HG03460 (cell line): Measurements from ENCODE around the gene DR1.
"Not testable (repeated sequence)": the region's sequence is repeated elsewhere in the genome, so short reads cannot be mapped to it uniquely, and the experiment has no call there.

Source experiments
- ATAC-seq: cut with Tn5 transposase; IDR thresholded peaks from one replicate; pipeline ENCODE4 v1.9.1; 2021; ENCODE audit not compliant: unreplicated experiment

The DR1 gene

DNA sequence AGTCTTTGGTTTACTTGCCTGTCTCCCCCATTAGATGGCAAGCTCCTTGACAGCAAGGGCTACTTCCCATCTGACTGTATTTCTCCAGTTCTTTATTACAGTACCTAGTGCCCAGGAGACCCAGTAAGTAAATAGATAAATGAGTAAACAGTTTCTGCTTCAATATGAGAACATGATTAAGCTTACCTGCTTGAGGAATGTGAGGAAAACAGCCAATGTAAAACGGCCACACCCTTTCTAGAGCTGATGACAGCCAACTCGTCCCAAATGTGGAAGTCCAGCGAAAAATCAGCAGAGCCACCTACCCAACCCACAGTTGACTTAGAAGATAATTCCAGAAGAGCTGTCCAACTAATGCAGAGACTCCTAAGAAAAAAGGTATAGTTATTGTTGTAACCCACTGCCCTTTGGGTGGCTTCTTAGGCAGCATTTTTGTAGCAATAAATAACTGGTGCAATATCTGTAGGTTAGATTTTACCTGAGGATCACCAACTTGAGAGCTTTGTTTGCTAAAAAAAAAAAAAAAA is 6.5 kb upstream of the DR1 start:
- no peak for ATAC-seq

DNA sequence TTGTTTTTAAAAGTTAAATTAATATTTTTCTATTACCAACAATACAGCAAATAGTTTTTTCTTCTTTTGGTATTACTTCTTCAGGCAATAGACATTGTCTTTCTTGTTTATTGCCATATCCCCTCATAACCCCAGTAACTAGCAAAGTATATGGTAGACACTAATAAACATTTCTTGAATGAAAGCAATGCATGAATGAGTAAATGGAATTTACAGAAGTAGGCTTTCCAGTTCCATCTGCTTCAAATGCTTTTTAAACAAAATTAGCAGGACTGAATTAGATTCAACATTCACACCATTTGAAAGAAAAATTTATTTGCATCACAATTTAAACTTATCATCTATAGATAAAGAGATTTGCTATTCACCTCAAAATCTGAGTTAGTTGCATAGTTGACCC is 5.6 kb upstream of the DR1 start:
- no peak for ATAC-seq

DNA sequence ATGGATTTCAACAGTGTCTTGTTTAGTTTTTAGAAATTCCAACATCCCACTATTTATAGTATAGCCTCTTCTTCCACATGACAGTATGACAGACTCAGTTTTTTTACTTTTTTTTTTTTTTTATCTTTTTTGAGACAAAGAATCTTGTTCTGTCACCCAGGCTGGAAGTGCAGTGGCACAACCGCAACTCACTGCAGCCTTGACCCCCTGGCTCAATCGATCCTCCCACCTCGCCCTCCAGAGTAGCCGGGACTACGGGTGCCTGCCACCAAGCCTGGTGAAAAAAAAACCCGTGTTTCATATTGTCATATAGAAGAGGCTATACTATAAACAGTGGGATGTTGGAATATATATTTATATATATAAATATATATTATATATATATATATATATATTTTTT is 1.2 kb upstream of the DR1 start:
- ATAC-seq, result no peak

DNA sequence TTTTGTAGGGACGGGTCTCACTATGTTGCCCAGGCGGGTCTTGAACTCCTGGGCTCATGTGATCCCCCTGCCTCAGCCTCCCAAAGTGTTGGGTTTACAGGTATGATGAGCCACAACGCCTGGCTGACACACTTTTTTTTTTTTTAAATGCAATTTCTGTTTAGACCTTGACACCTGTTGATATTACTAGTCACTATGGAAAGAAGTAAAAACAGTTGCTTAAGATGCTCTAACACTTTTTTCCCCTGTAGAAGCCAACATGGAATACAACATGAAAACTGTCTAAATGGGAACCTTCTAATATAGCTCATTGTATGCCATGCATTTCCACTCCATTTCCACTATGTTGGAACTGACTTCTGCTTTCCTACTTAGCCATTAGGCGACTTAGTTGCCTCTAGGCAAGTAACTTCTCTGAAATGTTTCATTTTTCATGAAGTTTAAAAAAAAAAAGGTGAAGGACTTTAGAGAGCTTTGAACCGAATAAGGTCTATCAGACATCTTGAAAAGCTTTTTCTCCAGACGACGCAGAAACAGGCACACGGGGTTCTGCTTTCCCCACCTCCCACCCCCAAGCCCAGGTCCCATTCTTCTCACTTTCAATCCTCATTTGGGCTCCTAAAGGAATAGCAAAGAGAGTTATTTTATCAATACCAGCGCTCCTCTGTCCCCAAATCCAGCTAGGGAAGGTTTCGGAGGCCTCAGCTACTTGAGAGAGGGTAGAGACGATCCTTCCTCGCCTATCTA is 648 bp upstream of the DR1 start:
- ATAC-seq, result no peak

DNA sequence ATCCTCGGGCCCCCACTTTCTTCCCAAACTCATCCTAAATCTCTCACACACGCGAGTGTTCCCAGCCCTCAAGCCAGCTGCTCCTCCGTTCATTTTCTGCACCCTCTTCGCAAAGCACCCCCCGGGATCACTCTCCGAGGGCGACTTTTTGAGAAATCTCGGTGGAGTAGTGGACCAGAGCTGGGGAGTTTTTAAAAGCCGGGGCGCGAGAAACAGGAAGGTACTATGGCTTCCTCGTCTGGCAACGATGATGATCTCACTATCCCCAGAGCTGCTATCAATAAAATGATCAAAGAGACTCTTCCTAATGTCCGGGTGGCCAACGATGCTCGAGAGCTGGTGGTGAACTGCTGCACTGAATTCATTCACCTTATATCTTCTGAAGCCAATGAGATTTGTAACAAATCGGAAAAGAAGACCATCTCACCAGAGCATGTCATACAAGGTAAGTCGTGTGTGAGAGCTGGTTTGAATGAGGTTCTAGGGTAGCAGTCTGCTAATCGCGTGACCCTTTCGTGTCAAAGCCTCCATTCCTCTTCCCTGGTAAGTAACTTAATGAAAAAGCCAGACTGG is 800 bp downstream of the DR1 start:
- peak; percentile 30 for ATAC-seq

DNA sequence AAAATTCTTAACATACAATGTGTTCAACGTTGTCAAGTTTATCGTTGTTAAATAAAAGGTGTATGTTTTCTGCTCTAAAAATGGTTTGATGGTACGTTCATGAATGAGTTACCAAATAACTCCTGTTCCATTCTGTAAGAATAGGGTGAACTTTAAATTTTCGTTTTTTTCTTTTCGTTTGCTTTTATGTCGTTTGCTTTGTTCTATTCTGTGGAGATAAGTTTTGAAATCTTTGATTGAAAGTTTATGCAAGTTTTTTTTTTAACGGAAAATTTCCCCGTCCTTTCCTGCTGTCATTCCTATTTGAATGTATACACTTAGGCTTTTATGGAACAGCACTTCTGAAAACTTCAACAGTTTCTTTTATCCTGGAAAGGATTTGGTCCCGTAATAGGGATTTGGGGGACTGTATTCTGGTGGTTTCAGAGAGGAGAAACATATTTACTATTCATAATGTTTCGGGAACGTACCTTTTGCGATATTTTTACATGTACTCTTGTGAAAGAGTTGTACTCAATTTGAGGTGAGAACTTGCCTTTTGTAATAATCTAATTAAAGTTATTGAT is 1.7 kb downstream of the DR1 start:
- no peak for ATAC-seq

DNA sequence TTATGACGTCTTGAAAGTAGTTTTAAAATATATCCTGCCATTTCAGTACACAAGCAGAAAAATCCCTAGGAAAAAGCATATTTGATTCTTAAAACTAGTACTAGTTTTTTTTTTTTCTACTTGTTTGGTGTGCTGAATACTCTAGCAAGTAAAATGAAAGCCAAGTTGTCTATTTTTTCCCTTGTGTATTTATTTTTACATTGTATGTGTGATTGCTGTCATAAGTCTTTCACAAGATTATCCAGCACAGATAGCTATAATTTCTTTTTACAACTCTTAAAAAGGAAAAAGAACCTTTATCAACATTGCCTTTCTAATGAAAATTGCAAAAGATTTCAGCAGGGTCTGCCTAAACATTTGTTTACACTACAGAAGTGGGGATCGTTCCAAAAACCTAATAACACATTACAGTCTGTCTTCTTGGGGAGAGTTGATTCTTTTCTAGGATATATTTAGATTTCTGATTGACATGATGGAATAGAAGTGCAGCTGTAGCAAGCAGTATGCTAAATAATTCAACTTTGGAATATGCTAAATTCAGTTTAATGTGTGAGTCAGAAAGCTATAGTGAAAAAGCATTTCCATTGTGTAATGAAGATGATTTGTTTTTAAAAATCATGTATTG is 2.5 kb downstream of the DR1 start:
- ATAC-seq, result no peak

DNA sequence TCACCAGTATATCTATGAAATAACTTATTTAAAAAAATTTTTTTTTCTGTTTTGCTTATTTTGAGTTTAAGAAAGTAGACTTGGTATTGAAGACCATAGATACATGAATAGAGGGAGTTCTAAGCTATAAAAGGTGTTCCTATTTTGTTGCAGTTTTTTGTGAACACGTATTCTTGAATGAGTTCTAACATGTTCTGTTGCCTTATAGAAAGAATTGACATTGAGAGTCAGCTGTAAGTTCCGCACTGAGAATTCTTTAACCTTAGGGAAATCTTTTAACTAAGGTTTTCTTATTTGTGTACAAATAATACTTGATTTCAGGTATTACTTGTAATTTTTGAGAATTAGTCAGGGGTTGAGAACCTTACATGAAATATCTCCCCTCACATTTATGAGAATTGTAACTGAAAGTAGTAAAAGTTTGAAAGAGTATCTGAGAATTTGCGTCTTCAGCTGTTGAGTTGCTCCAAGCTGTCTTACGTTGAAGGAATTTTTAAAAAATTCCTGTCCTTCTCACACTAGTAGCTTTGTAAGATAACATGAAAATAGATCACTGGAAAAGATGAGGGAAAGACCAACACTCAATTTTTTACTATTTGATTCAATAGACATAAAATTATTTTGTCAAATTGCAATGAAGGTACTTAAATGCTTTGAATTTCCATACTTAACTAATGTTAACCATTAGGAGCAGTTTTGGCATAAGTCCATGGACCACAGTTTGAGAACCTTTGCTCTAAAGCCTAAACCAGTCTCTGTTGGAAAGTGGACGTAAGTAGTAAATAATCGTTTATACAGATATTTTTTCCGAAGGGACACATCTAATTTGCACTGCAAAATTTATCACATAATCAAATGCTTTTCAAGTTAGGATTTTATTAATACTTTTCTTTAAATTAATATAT is 3.8 kb downstream of the DR1 start:
- no peak for ATAC-seq

DNA sequence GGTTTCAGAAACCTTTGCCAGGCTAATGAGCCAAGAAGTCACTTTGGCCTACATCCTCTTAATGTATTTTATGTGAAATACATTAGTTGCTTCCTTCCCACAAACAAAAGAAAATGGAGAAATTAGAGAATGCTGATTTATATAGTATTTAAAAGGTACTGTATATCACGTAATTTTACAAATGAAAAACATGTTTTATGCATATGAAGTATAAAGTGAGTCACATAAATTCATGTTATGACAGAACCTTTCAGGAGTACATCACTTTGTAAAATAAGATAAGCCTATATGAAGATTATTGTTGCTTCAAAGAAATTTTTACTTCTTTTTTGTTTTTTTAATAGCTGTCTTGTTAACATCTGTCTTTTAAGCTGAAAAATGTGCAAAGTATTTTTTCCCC is 4.6 kb downstream of the DR1 start:
- ATAC-seq, result no peak

DNA sequence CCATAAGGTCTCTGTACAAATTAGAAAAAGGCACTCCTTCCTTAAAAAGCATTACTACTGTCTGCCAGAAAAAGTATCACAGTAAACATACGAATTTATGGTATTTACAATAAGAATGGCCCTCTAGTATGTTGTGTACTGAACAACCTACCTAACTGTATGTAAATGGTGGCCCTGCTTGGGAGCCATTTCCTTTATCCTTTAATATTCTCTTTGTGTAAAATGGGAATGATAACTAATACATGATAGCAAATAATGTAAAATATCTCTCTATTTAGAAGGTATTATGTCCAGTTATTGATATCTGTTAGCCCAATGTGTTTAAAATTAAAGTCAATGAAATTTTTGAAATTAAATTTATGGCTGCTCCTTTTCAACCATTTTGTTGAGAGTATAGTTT is 5.2 kb downstream of the DR1 start:
- ATAC-seq, result no peak

DNA sequence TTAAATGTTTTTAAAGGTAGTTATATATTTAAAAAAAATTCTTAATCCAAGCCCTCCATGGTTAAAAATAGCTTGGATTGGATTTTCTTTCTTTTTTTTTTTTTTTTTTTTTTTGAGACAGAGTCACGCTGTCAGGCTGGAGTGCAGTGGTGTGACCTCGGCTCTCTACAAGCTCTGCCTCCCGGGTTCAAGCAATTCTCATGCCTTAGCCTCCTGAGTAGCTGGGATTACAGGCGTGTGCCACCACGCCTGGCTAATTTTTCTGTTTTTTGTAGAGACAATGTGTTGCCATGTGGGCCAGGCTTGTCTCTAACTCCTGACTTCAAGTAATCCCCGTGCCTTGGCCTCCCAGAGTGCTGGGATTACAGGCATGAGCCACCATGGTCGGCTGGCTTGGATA is 5.6 kb downstream of the DR1 start:
- not testable (repeated sequence) for ATAC-seq

DNA sequence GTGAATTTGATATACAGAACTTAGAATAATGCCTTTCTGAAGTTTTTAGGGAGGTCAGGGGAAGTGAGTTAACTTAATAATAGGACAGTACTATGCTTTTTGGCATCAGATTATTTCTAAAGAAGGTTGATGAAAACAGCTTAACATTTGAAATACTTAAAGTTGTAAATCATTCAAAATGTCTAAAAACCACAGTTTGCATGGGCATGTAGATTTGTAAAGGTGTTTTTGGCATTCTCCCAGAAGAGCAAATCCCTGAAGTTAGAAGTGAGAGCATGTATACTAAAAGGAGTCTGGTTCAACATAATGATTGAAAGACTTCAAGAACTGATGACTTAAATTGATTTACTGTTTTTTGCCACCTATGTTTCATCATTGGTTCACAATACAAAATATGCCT is 6.7 kb downstream of the DR1 start:
- ATAC-seq, result no peak

DNA sequence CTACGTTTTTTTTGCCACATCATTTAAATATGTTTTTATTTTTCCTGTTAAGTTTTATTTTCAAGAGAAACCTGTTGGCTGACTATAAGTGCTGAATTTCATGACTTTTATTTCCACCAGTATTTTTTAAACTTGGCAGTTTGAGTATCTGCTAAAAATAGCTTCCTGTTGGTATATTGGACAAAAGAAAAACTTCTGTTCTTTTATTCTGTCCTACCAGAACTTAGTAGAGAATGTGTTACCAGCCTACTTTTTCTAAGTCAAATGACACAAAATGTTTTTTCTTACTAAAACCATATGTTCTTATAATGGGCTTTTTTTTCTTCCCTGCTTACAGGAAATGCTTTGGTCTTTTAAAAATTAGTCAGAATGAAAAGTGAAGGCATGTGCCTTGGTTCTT is 7.6 kb downstream of the DR1 start:
- no peak for ATAC-seq

DNA sequence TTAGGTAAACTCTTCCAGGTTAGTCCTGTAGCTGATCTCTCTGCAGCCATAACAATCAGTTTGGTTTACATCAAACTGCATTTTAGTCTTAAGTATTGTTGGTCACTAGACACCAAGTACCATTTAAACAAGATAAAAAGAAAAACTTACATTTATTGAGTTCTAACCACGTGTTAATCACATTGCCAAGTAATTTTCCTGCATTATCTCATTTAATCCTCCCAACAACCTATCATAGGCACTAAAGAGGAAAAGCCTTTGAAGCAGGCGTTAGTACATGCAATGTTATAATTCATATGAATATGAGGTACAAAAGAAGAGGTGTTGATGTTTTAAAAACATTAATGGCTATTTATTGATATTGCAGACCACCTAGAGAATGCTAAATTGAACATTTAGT is 9.0 kb downstream of the DR1 start:
- no peak for ATAC-seq

DNA sequence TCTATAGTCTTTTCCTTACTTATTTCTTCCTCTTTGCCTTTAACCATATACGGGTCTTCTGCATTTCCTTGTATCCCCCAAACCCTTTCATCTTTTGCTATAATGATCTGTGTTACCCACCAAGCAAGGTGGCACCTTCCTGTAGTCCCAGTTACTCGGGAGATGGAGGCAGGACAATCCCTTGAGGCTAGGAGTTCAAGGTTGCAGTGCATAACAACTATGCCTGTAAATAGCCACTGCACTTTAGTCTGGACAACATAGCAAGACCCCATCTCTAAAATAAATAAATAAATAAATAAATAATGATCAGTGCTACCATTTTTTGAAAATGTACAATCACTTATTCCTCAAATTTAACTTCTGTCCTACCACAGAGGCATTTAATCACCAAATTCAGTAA is 11.5 kb downstream of the DR1 start:
- ATAC-seq, result no peak

DNA sequence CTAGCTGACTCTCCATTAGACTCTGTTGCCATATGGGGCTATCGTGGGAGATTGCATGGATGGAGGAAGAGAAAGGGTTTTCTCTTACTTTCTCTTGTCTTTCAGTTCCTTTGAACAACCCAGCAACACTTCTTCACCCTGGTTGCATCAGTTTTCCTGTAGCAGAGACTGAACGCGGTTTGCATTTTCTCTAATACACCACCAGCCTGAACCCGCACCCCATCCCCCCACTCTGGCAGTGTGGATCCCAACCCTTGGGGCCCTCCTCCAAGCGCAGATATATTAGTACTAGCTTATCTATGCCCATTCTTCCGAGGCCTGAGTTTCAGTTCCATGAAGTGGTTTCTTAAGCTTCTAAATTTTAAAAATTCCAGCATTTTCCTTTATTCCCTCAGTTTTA is 12.6 kb downstream of the DR1 start:
- no peak for ATAC-seq

DNA sequence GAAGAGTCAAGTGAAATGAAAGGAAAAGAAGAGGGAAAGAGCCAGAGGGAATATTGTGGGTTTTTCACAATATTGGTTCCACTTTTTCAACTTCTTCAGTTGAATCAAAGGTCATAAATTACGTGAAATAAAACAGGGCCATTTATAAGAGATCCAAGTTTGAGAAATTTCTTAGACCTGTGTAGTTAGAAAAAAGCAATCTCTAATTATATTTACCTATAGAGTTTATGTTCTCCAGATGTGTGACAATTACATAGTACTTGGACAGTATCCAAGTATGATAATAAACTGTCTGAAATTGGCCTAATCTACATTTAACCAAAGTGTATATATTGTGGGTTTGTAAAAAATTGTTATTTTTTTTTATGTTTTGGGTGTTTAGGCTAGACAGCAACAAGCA is 14.4 kb downstream of the DR1 start:
- ATAC-seq, result no peak

DNA sequence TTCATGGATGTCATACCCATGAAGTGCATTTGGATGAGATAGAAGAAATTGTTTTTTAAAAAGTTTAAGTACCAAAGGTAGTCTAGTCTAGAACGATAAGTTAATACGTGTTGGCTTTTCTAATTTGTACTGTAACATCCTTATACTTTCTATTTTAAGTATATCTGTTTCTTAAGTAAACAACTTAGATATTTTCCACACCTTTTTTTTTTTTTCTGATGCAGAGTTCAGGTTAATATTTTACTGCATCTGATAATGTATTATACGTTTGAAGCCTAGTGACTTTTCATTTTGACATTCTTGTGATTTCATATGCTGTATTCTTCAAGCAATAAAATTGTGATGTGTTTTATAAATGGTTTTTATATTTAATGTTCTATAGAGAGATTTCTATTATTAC is 16.5 kb downstream of the DR1 start:
- no peak for ATAC-seq

DNA sequence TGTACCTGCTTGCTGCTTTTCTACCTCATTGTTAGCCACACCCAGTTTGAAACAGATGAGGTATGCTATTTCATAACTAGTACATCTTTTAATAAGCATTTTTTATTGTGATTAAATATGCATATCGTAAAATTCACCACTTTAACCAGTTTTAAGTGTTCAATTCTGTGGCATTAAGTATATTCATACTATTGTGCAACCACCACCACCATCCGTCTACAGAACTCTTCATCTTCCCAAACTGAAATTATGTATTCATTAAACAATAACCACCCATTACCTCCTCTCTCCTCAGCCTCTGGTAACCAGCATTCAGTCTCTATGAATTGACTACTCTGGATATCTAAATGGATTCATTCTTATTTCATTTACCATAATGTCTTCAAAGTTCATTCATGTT is 20.1 kb downstream of the DR1 start:
- ATAC-seq, result no peak

DNA sequence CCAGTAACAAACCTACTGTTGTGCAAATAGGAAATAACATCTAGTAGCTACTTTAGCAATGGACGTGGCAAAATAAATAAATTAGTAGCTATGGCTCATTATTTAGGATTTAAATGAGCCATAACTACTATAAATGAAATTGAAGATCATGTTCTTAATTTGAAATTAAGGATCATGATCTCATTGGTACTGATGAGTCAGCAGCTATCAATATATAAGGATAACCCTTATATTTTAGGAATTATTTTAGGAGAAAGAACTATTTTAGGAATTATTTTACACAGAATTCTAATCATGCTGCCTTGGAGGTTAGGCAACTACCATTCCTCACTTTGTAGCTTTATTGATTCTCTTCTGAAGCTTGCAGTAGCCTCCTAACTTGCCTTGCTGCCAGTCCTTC is 24.0 kb downstream of the DR1 start:
- ATAC-seq, result no peak
